ENCODE measurements around the gene CD40LG. TPM values are rescaled to one million over a fixed set of nuclear protein-coding genes. Genes with fewer than 3 reads are reported as not detected.

The CD40LG gene
- total and polyA plus RNA-seq, 8 donors: 0.11 to 0.92 (median 0.39) TPM

GRCh38 chrX:136684120-136684519 lies 36.2 kb downstream of the CD40LG start:
- TF ChIP-seq, protein P1, sequence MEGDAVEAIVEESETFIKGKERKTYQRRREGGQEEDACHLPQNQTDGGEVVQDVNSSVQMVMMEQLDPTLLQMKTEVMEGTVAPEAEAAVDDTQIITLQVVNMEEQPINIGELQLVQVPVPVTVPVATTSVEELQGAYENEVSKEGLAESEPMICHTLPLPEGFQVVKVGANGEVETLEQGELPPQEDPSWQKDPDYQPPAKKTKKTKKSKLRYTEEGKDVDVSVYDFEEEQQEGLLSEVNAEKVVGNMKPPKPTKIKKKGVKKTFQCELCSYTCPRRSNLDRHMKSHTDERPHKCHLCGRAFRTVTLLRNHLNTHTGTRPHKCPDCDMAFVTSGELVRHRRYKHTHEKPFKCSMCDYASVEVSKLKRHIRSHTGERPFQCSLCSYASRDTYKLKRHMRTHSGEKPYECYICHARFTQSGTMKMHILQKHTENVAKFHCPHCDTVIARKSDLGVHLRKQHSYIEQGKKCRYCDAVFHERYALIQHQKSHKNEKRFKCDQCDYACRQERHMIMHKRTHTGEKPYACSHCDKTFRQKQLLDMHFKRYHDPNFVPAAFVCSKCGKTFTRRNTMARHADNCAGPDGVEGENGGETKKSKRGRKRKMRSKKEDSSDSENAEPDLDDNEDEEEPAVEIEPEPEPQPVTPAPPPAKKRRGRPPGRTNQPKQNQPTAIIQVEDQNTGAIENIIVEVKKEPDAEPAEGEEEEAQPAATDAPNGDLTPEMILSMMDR (IDR thresholded peaks at IDR 0.05): no peak
- Histone ChIP-seq H3K4me3 (no peak overlapping the region), H3K9me3 (no peaks in the 10 kb centered on the region), H3K27ac (no peak overlapping the region), H3K27me3 (no peaks in the 10 kb centered on the region), H3K36me3 (peaks cover 0 to 39% of the 10 kb centered on the region in 2 donors), H3K4me1 (no peaks in the 10 kb centered on the region)
- ATAC-seq (no peak), DNase-seq (no peak)
- intact Hi-C loops (cut with DNase I): no loop called here

- TF ChIP-seq, protein P1 (IDR thresholded peaks at IDR 0.05): no peak
- intact Hi-C loops (cut with DNase I): no loop called here
- DNase-seq (no peak), ATAC-seq (no peak)
- H3K4me1 ChIP-seq: no peaks in the 10 kb centered on the region
- no peak overlapping the region for H3K27ac ChIP-seq
- no peaks in the 10 kb centered on the region for H3K9me3 ChIP-seq
- H3K4me3 ChIP-seq: no peak overlapping the region
- H3K27me3 ChIP-seq: no peaks in the 10 kb centered on the region
- H3K36me3 ChIP-seq: peaks cover 0 to 35% of the 10 kb centered on the region in 2 donors
Observed at GRCh38 chrX:136687457-136687856, 39.5 kb downstream of the CD40LG start.

DNA sequence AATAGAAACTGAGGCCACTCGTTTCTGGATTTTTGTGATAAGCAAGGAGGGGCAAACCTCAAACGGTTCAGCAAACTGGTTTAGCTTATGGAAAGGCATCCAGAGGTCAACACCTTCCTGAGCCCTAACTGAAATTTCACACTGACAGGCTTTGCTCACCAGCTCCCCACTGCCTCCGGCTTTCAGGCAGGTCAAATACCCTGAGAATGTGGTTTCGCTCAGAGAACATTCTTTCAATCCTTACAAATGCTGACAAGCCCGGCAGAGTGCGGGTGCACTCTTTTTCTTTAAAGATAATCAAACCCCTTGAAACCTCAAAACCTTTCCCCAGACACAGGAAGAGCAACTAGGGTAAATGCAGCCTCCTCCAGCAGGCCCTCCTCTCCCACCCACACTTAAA lies 41.5 kb downstream of the CD40LG start:
- TF ChIP-seq, protein P1 (IDR thresholded peaks at IDR 0.05): no peak
- ATAC-seq: no peak
- Histone ChIP-seq H3K27ac (no peak overlapping the region), H3K36me3 (peaks cover 0 to 23% of the 10 kb centered on the region in 2 donors), H3K27me3 (no peaks in the 10 kb centered on the region), H3K4me1 (no peaks in the 10 kb centered on the region), H3K4me3 (no peak overlapping the region), H3K9me3 (no peaks in the 10 kb centered on the region)
- intact Hi-C loops (cut with DNase I): no loop called here
- DNase-seq: no peak

DNA sequence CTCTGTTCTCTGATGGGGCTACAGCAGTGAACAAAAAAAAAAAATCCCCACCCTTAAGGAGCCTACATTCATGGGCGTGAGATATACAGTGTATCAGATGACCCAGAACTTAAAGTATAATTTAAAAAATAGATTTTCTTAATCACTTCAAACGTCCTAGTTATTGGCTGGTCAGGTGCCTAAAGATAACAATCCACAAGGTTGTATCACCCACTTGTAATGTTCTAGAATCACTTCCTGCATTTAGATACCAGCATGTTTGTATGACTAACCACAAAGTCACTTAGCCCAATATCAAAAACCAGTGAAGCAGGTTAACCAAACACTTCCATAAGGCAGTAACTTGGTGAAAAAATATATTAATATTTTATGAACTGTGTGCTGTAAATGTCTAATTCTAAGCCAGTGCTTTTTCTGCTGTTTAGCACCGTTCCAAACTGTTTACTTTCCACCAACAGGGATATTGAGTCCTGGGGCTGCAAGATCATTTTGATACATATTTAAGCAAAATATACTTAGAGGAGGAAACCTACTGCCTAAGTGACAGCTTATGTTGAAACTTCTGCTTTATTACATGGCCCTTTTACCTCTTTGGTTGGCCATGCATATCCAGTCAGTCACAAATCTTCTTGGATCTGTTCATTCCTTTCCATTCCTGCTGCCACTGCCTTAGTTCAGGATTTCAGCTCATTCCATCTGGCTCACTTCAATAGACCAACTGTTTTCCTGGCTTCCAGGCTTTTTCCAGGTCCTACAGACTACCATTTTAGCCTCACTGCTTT lies 43.3 kb downstream of the CD40LG start:
- ATAC-seq (peak; percentile 30), DNase-seq (no peak)
- no peak overlapping the region for H3K27ac ChIP-seq
- no peaks in the 10 kb centered on the region for H3K27me3 ChIP-seq
- peaks cover 0 to 15% of the 10 kb centered on the region in 2 donors for H3K36me3 ChIP-seq
- H3K9me3 ChIP-seq: no peaks in the 10 kb centered on the region
- intact Hi-C loops (cut with DNase I): no loop called here
- H3K4me1 ChIP-seq: no peaks in the 10 kb centered on the region
- TF ChIP-seq, protein P1 (IDR thresholded peaks at IDR 0.05): no peak
- no peak overlapping the region for H3K4me3 ChIP-seq

GRCh38 chrX:136692271-136692670 lies 44.3 kb downstream of the CD40LG start:
- Histone ChIP-seq H3K36me3 (peaks cover 0 to 15% of the 10 kb centered on the region in 2 donors), H3K4me1 (no peaks in the 10 kb centered on the region), H3K27me3 (no peaks in the 10 kb centered on the region), H3K27ac (no peak overlapping the region), H3K4me3 (no peak overlapping the region), H3K9me3 (no peaks in the 10 kb centered on the region)
- intact Hi-C loops (cut with DNase I): no loop called here
- ATAC-seq (no peak), DNase-seq (no peak)
- TF ChIP-seq, protein P1 (IDR thresholded peaks at IDR 0.05): no peak

All from left lung (tissue), 10 donors.